GM18505 (cell line): ENCODE measurements around the gene AXIN1.
"Not testable (repeated sequence)": the region's sequence is repeated elsewhere in the genome, so short reads cannot be mapped to it uniquely, and the experiment has no call there.

Experiments
- ATAC-seq: cut with Tn5 transposase; IDR thresholded peaks from one replicate; pipeline ENCODE4 v1.9.1; 2021; ENCODE audit not compliant: unreplicated experiment
- POLR2A ChIP-seq: IDR thresholded peaks from 4 replicates; pipeline ENCODE4 v1.6.1; 2011; ENCODE audit warnings: borderline replicate concordance; ENCODE audit not compliant: insufficient read depth, insufficient read length; ENCODE audit errors: extremely low read depth

AXIN1 gene

DNA sequence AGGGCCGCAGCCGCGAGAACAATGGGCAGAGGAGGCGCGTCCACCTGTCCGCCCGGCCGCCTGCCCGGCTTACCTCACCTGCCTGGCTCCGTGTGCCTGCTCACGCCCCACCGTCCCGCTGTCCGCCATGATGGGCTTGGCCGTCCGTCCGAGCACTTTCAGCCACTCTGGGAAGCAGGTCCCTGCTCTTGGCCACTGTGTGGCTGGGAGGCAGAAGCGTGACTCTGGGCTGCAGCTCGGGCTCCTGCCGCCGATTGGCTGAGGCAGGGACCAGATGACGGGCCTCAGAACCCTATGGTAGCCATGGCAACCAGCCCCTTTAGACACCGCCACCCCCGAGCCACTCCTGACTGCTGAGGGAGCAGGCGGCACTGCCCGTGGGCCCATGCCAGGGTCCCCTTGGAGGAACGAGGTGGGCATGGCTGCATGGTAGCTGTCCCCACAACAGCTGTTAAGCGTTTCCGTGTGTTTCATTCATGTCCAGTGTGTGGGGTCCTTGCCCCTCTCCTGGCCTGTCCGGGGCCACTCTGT lies 8.9 kb upstream of the AXIN1 start:
- ATAC-seq = no peak
- no peak for TF ChIP-seq POLR2A

DNA sequence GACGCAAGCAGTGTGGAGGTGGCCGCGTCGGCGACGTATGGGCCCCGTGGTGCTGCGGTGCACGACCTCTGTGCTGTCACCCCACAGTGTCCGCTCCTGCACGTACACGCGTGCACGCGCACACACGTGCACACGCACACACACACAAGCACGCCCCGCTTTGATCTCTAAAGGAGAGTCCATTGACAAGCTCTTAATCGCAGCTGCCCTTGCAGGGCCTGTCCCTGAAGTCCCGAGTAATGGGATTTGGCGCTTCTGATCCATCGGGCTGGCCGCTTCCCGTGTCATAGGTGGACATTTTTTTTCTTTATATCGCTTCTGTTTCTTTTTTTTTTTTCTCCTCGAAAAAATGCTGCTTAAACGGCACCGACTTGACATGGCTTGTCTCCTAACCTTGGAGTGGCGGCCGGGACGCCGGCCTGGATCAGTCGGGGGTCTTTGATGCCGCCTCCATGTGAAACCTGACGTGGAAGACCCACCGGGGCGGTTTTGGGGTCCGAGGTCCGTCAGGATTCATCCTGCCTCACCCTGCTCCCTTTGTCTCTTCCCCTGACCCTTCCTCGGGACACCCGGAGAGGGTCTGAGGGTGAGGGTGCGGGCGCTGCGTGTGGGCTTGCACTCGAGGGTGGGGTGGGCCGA lies 8.3 kb upstream of the AXIN1 start:
- ATAC-seq = no peak
- no peak for TF ChIP-seq POLR2A

- ATAC-seq = no peak
- no peak for TF ChIP-seq POLR2A
These were observed 7.6 kb upstream of the AXIN1 start for GRCh38 chr16:359871-360697.

GRCh38 chr16:359067-359763 lies 6.7 kb upstream of the AXIN1 start:
- no peak for TF ChIP-seq POLR2A
- no peak for ATAC-seq

DNA sequence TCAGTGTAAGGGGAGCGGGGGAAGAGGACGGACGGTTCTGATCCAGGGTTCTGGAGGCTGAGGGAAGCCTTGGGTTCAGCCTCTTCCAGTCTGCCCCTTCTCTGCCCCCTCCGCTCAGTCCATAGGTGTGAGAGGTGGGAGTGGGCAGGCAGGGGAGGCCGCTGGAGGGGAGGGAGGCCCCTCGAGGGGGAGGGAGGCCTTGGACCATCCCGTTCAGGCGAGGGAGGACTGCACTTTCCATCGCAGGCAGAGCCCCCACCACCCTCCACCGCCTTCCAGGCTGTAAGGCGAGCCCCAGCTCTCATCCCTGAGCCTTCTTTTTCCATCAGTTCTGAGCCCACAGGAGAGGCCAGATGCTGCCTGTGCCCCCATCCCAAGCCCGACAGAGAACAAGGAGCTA lies 4.2 kb upstream of the AXIN1 start:
- no peak for ATAC-seq
- no peak for TF ChIP-seq POLR2A

- ATAC-seq = no peak
- TF ChIP-seq POLR2A = no peak
These were observed 2.5 kb upstream of the AXIN1 start for GRCh38 chr16:354971-355461.

DNA sequence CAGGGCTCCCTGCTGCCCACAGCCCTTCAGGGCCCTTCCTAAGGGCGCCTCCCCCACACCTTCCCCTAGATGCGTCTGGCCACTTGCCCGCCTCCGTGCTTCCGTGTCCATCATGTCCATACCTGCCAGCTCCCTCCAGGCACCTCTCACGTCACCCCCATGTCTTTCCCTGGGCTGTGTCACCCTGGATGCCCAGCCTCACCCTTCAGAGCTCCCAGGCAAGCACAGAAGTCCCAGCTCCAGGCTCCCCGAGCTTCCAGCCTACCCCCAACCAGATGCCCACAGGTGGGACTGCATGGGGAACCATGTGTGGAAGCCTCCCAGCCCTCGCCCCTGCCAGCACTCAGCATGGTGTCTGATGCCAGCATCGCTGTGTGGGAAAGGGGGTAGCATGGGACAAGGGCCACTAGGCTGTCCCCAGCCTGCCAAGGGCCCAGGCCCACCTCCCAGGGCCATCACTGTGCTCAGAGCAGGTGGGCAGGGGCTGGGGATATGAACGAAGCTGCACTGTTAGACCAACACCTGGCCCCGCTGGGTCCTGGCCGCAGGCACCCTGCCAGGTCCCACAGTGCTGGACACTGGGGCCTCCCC lies 1.9 kb upstream of the AXIN1 start:
- no peak for ATAC-seq

GRCh38 chr16:353404-354290 lies 1.1 kb upstream of the AXIN1 start:
- no peak for TF ChIP-seq POLR2A
- ATAC-seq = peak; percentile 2

More for the DNA sequence above, 1.9 kb upstream of the AXIN1 start:
- TF ChIP-seq POLR2A = no peak

- ATAC-seq = peak; percentile 29
These were observed 561 bp downstream of the AXIN1 start for GRCh38 chr16:351804-352520.

DNA sequence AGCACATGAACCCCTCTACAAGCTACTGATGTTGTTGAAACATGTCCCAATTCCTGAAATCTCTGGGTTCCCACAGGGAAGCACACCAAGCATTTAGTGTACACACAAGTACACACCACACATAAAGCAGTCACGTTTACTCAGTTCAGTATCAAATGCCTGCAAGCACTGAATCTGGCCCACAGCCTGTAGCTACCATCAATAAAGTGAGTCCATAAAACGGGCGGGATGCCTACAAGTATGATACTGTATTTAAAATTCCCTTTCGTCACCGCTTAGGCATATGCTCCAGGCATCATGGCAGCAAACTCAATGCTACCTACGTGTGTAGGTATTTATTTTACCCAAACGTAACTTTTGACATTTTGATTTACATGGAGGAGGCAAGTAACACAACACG lies 2.3 kb downstream of the AXIN1 start:
- no peak for TF ChIP-seq POLR2A
- ATAC-seq = no peak

More at GRCh38 chr16:351804-352520, 561 bp downstream of the AXIN1 start:
- TF ChIP-seq POLR2A = no peak

DNA sequence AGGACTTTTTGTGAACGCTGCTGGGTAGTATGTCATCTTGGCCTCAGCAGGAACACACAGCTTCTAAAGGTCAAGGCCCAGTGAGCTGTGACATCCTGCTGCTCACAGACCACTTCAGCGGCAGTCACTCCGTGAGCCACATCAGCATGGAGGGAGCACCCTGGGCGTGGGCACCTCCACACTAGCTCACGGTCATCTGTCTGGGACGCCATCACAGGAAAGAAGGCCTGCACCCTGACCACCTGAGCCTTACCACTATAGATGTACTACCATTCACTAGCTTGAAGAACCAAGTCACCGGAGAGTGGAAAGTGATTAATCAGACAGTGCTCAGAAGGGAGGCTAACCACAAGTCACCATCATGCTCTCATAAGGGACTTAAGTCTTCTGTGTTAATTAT lies 3.3 kb downstream of the AXIN1 start:
- no peak for TF ChIP-seq POLR2A
- ATAC-seq = no peak

DNA sequence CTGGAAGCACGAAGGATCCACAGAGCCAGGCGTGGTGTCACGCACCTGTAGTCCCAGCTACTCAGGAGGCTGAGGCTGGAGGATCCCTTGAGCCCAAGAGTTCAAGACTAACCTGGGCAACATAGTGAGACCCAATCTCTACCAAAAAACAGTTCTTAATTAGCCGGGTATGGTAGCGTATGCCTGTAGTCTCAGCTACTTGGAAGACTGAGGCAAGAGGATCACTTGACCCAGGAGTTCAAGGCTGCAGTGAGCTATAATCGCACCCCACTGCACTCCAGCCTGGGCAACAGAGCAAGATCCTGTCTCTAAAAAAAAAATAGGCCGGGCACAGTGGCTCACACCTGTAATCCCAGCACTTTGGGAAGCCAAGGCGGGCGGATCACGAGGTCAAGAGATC lies 4.0 kb downstream of the AXIN1 start:
- ATAC-seq = not testable (repeated sequence)

DNA sequence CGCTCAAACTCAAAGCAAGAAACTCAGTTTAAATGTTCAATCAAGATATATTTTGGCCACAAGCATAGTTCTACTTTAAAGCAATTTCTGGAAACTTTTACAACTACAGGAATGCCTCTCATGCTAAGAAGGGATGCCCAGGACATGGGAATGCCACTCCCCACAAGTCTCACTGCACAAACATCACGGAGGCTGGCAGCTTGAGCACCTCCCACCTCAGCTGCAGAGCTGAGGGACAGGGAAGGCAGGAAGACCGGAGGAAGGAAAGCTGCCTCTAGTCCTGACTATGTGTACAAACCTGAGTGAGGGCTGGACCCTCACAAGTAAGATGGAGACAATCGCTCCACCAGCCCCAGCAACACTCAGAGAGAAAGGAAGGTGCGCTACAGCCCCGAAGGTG lies 5.3 kb downstream of the AXIN1 start:
- no peak for ATAC-seq
- no peak for TF ChIP-seq POLR2A
